Right atrium auricular region (tissue), 2 donors: Measurements from ENCODE around the gene PRDM5. TPM values are rescaled to one million over a fixed set of nuclear protein-coding genes. Genes with fewer than 3 reads are reported as not detected.

Experiments used
- DNase-seq: peaks from one replicate; pipeline ENCODE4 v3.0.0-alpha.2; 2019; ENCODE audit warnings: low spot score
- H3K27ac ChIP-seq, 2 donors: fragments of 200-600 bp; sonication (generic); 1 replicate in 1 of 2; 2 replicates in 1 of 2; pipeline ENCODE4 v1.5.1; 2016 to 2019
- H3K27me3 ChIP-seq, 2 donors: fragments of 200-600 bp; sonication (generic); one replicate each; pipeline versions ENCODE4 v1.5.1 to v1.6.0; 2017 to 2019
- H3K36me3 ChIP-seq: fragments of 200-600 bp; sonication (generic); one replicate; pipeline ENCODE4 v1.5.1; 2016
- H3K4me1 ChIP-seq, 2 donors: fragments of 200-600 bp; sonication (generic); one replicate each; pipeline versions ENCODE4 v1.5.1 to v1.6.0; 2017 to 2019
- H3K4me3 ChIP-seq, 2 donors: fragments of 200-600 bp; sonication (generic); 1 replicate in 1 of 2; 2 replicates in 1 of 2; pipeline ENCODE4 v1.5.1; 2017 to 2019; ENCODE audit warnings: mild to moderate bottlenecking in 1 of 2, moderate library complexity in 1 of 2
- H3K9me3 ChIP-seq, 2 donors: fragments of 200-600 bp; sonication (generic); one replicate each; pipeline ENCODE4 v1.5.1; 2019
- CTCF ChIP-seq, 2 donors: fragments of 200-600 bp; sonication (generic); IDR thresholded peaks; one replicate each; pipeline ENCODE4 v1.5.1; 2019; ENCODE audit warnings: antibody characterized with exemption in 2 of 2
- total RNA-seq, 2 donors: library from RNA; depleted of rRNA; stranded (reverse); fragments of >200 nt; gene quantifications; one replicate each; pipeline ENCODE4 v1.1.0, GENCODE V29; 2016

The PRDM5 gene
- total RNA-seq, 2 donors from 2014 or later: 8.1 to 12.8 TPM

- peaks cover 0 to 3% of the 10 kb centered on the region in 2 donors for H3K4me1 ChIP-seq
- no peaks in the 10 kb centered on the region for H3K27me3 ChIP-seq
- no peaks in the 10 kb centered on the region for H3K36me3 ChIP-seq
- TF ChIP-seq CTCF (IDR thresholded peaks at IDR 0.05): no peak
- no peaks in the 10 kb centered on the region for H3K9me3 ChIP-seq
- no peak overlapping the region for H3K27ac ChIP-seq
- no peak overlapping the region for H3K4me3 ChIP-seq
- DNase-seq: no peak
Measured at GRCh38 chr4:120691106-120691505, 231.4 kb downstream of the PRDM5 start.

GRCh38 chr4:120688791-120689190 is 233.7 kb downstream of the PRDM5 start:
- H3K36me3 ChIP-seq: no peaks in the 10 kb centered on the region
- no peak overlapping the region for H3K27ac ChIP-seq
- TF ChIP-seq CTCF (IDR thresholded peaks at IDR 0.05): no peak
- H3K4me1 ChIP-seq: peaks cover 0 to 1% of the 10 kb centered on the region in 2 donors
- no peak overlapping the region for H3K4me3 ChIP-seq
- no peak for DNase-seq
- H3K9me3 ChIP-seq: no peaks in the 10 kb centered on the region
- no peaks in the 10 kb centered on the region for H3K27me3 ChIP-seq

- no peak for TF ChIP-seq CTCF (IDR thresholded peaks at IDR 0.05)
- Histone ChIP-seq H3K27ac (no peak overlapping the region), H3K36me3 (no peaks in the 10 kb centered on the region), H3K27me3 (no peaks in the 10 kb centered on the region), H3K4me3 (no peak overlapping the region), H3K9me3 (no peaks in the 10 kb centered on the region), H3K4me1 (no peaks in the 10 kb centered on the region)
- no peak for DNase-seq
Measured at GRCh38 chr4:120685756-120686278, 236.7 kb downstream of the PRDM5 start.

- DNase-seq: no peak
- Histone ChIP-seq H3K27ac (no peak overlapping the region), H3K36me3 (no peaks in the 10 kb centered on the region), H3K4me3 (no peak overlapping the region), H3K27me3 (no peaks in the 10 kb centered on the region), H3K4me1 (no peaks in the 10 kb centered on the region), H3K9me3 (no peaks in the 10 kb centered on the region)
- no peak for TF ChIP-seq CTCF (IDR thresholded peaks at IDR 0.05)
Measured at GRCh38 chr4:120683897-120684540, 238.5 kb downstream of the PRDM5 start.

GRCh38 chr4:120682981-120683380 is 239.5 kb downstream of the PRDM5 start:
- Histone ChIP-seq H3K27me3 (no peaks in the 10 kb centered on the region), H3K36me3 (no peaks in the 10 kb centered on the region), H3K27ac (no peak overlapping the region), H3K4me1 (no peaks in the 10 kb centered on the region), H3K4me3 (no peak overlapping the region), H3K9me3 (no peaks in the 10 kb centered on the region)
- TF ChIP-seq CTCF (IDR thresholded peaks at IDR 0.05): no peak
- DNase-seq: no peak
